Hepatocyte (in vitro differentiated cells): ENCODE measurements around the gene IGFBPL1.
"Not testable (repeated sequence)": the region's sequence is repeated elsewhere in the genome, so short reads cannot be mapped to it uniquely, and the experiment has no call there.

ENCODE experiments used
- CTCF ChIP-seq: fragments of 200-600 bp; sonication (generic); IDR thresholded peaks from 2 replicates; pipeline ENCODE4 v1.5.1; 2016; ENCODE audit warnings: antibody characterized with exemption, mild to moderate bottlenecking; ENCODE audit not compliant: poor library complexity
- EZH2 ChIP-seq: fragments of 200-600 bp; sonication (generic); IDR thresholded peaks from 2 replicates; pipeline ENCODE4 v1.6.1; 2016; ENCODE audit warnings: antibody characterized with exemption, mild to moderate bottlenecking, borderline replicate concordance
- EZH2phosphoT487 ChIP-seq: fragments of 200-600 bp; sonication (generic); IDR thresholded peaks from one replicate; pipeline ENCODE4 v1.6.1; 2018; ENCODE audit warnings: antibody characterized with exemption, mild to moderate bottlenecking, low read depth, moderate library complexity; ENCODE audit not compliant: unreplicated experiment, severe bottlenecking

- TF ChIP-seq CTCF, EZH2, EZH2phosphoT487: not testable (repeated sequence)
These were observed 46.7 kb downstream of the IGFBPL1 start for GRCh38 chr9:38377336-38378083.
